Body of pancreas (tissue), 4 donors: ENCODE results near the gene RASGRF2.
"Not testable (repeated sequence)": the region's sequence is repeated elsewhere in the genome, so short reads cannot be mapped to it uniquely, and the experiment has no call there.

Source experiments
- POLR2A ChIP-seq, 3 donors: fragments of 450-650 bp; IDR thresholded peaks; one replicate each; pipeline ENCODE4 v1.6.1; 2016; ENCODE audit warnings: antibody characterized with exemption in 3 of 3, mild to moderate bottlenecking in 2 of 3
- TF ChIP-seq, protein P1 (sequence below), 7 experiments: fragments of 450-650 bp in 4 of 7; fragments of 200-600 bp in 3 of 7; sonication (generic) in 3 of 7; IDR thresholded peaks; one replicate each; pipeline ENCODE4 v1.5.1; 2016 to 2019; ENCODE audit warnings: antibody characterized with exemption in 7 of 7

DNA sequence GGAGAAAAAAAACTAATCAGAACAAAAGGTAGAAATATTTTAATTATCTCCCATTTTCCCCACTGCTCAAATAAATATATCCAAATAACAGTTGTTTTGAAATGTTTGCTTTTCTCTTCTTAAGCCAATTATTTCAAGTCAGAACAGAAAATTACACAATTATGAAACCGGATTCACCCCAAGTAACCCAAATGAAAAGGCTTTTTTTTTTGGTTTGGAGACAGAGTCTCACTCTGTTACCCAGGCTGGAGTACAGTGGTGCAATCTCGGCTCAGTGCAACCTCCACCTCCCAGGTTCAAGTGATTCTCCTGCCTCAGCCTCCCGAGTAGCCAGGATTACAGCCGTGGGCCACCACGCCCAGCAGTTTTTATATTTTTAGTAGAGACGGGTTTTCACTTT lies 164.5 kb downstream of the RASGRF2 start:
- TF ChIP-seq, protein P1, sequence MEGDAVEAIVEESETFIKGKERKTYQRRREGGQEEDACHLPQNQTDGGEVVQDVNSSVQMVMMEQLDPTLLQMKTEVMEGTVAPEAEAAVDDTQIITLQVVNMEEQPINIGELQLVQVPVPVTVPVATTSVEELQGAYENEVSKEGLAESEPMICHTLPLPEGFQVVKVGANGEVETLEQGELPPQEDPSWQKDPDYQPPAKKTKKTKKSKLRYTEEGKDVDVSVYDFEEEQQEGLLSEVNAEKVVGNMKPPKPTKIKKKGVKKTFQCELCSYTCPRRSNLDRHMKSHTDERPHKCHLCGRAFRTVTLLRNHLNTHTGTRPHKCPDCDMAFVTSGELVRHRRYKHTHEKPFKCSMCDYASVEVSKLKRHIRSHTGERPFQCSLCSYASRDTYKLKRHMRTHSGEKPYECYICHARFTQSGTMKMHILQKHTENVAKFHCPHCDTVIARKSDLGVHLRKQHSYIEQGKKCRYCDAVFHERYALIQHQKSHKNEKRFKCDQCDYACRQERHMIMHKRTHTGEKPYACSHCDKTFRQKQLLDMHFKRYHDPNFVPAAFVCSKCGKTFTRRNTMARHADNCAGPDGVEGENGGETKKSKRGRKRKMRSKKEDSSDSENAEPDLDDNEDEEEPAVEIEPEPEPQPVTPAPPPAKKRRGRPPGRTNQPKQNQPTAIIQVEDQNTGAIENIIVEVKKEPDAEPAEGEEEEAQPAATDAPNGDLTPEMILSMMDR (IDR thresholded peaks at IDR 0.05): not testable (repeated sequence)
- not testable (repeated sequence) for TF ChIP-seq POLR2A (IDR thresholded peaks at IDR 0.05)
